GM20000 (cell line): ENCODE results near the gene SLC66A3.

Experiments used
- DNase-seq: peaks from one replicate; pipeline ENCODE4 v3.0.0; 2012; ENCODE audit warnings: low spot score
- TF ChIP-seq, protein P1 (sequence below): IDR thresholded peaks from 2 replicates; pipeline ENCODE4 v1.5.1; 2012; ENCODE audit warnings: mild to moderate bottlenecking, control low read depth; ENCODE audit errors: extremely low read depth, missing control alignments

SLC66A3 gene

DNA sequence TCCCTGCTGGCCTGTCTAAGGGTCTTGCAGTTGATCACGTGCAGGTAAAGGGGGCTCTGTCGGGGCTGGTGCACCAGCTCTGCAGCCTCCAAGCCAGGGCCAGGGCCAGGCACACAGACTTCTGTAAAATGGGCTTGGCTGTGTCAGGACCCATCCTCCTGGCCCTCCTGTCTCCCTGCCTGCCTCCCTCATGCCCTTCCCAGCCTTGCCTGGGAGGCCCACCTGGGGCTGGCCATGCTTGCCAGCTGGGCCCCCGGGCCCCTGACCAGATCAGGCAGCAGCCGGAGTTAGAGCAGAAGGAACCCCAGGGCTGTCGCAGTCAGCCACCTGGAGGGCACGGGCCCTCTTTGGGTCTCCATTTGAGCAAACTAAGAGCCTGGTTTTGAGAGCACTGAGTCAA lies 2.0 kb downstream of the SLC66A3 start:
- TF ChIP-seq, protein P1, sequence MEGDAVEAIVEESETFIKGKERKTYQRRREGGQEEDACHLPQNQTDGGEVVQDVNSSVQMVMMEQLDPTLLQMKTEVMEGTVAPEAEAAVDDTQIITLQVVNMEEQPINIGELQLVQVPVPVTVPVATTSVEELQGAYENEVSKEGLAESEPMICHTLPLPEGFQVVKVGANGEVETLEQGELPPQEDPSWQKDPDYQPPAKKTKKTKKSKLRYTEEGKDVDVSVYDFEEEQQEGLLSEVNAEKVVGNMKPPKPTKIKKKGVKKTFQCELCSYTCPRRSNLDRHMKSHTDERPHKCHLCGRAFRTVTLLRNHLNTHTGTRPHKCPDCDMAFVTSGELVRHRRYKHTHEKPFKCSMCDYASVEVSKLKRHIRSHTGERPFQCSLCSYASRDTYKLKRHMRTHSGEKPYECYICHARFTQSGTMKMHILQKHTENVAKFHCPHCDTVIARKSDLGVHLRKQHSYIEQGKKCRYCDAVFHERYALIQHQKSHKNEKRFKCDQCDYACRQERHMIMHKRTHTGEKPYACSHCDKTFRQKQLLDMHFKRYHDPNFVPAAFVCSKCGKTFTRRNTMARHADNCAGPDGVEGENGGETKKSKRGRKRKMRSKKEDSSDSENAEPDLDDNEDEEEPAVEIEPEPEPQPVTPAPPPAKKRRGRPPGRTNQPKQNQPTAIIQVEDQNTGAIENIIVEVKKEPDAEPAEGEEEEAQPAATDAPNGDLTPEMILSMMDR = no peak
- DNase-seq = no peak

DNA sequence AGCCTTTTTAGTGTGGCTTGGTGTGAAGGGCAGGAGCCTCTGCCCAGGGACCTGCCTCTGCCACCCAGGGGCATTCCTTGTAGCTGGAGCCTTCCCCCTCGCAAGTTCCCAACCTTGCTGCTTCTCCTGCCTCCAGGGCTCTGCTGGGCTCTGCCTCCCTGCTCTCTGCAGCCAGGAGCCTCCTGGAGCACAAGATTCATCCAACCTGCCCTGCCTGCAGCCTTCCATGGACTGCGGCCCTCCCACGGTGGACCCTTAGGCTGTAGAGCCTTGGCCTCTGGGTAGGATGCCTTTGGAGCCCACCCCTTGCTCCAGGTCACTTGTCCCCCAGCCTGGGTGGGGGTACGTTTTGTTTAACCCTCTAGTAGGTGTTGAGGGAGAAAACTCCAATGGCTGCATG lies 2.5 kb downstream of the SLC66A3 start:
- TF ChIP-seq, protein P1 = no peak
- no peak for DNase-seq

DNA sequence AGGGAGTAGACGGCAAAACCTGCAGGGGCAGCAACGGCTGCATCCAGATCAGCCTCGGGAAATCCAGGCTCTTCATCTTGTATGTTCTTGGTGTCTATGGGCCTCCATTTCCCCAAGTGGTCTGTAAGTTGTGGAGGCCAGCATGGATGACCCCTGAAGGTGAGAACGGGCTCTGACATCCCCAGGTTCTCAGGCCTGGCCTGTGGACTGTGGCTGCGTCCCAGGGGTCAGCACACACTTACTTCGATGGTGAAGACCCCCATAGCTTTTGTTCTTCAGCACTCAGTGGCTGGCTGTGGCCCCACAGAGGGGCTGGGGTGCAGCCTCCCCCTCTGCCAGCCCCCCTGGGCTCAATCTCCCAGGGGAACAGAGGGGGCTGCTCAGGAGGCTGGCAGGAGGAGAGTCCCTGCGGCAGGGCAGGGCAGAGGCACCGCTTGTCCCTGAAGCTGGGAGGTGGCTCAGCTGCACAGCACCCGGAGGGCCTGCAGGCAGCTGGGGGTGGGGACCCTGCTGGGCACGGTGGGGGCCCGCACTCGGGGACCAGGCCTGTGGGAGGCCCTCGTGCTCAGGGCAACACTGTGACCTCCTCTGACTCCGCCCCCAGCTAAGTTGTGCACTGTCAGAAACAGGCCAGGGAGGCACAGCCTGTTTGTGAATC lies 3.8 kb downstream of the SLC66A3 start:
- no peak for DNase-seq
- TF ChIP-seq, protein P1 = no peak

DNA sequence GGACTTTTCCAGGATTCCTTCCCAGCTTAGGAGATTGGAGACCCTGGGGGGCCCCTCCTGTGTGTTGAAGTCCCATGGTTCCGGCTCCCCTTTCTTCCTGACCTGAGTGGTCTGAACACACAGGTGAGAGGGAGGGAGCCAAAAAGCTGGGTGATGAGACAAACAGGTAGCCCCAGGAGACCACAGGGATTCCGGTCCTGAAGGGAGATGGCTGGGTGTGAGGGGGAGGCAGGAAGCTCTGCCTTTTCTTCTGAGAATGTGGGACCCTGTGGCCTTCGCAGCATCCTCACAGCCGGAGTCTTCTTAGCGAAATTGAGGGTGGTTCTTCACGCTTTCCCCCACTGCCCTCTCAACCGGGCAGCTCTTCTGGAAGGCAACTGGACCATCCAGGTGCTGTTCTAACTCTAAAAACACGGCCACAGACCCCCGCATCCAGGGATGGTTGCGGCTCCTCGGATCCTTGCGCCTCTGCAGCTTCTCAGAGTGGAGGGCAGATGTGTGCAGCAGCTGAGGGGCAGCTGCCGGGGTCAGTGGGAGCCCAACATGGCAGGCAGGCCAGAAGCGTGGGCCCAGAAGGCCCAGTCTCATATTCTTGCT lies 4.4 kb downstream of the SLC66A3 start:
- no peak for DNase-seq
- TF ChIP-seq, protein P1 = no peak

DNA sequence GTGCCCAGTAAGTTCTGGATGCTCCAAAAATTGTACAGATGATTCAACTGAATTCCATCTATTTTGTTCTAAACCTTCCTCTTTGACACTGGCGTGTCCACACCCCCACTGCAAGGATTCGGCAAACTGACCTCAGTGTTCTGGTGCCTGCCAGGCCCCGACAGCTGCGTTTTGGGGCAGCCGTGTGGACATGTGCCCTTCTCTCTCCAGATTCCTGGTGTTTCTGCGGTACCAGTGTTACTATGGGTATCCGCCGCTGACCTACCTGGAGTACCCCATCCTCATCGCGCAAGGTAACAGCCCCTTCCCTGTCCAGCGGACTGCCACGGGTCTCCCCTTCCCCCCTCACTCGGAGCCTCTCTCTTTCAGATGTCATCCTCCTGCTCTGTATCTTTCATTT lies 5.0 kb downstream of the SLC66A3 start:
- TF ChIP-seq, protein P1 = no peak
- DNase-seq = no peak

DNA sequence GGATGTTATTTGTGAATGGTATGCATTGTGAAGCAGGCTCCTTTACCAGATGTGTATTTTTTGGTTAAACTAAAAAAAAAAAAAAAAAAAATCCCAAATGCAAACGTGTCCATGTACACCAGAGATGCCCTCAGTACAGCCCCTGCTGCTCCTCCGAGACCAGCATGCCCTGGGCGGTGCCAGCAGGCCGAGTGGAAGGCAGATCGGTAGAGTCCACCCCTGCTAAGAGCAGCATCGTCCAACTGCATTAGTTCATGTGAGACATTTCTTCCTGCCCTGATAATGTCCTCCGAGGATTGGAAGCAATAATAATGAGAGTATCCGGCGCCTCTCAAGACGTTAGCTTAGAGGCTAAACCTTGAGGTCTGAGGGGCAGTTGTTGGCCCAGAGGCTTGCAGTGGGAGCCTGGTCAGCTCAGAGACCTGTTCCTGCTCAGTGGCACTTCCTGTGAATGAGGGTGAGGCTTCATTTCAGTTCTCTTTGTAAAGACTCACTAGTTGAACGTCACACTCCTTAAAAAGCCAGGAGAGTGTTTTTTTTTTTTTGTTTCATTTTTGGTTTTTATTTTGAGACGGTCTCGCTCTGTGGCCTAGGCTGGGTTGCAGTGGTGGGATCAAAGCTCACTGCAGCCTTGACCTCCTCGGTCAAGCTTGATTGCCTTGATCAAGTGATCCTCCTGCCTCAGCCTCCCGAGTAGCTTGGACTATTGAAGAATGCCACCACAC lies 5.6 kb downstream of the SLC66A3 start:
- TF ChIP-seq, protein P1 = no peak
- DNase-seq = peak; percentile 73

DNA sequence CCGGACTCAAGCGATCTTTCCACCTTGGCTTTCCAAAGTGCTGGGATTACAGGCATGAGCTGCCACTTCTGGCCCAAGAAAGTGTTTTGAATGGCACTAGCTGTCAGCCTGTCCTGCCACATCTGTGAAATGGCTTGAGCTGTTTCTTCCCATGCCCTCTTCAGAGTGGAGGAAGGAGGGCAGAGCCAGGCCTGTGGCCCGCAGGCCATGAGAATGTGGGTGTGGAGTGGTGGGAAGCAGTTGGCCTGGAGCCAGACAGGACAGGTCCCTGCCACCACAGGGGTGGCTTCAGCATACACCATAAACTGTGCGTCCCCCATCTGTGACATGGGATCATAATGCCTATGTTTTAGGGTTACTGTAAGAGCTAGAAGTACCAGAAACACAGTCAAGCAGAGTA lies 6.5 kb downstream of the SLC66A3 start:
- TF ChIP-seq, protein P1 = no peak
- no peak for DNase-seq
